ENCODE results near the gene DYNLT1.
"Not testable (repeated sequence)": the region's sequence is repeated elsewhere in the genome, so short reads cannot be mapped to it uniquely, and the experiment has no call there.

DYNLT1 gene

GRCh38 chr6:158674342-158675131, 30.0 kb upstream of the DYNLT1 start:
- no peak overlapping the region for H3K27ac ChIP-seq (ENCODE audit: low read depth, low read length)
- H3K4me1 ChIP-seq (ENCODE audit: control insufficient read depth, insufficient read depth, low read length), result no peaks in the 10 kb centered on the region
- no peak overlapping the region for H3K4me3 ChIP-seq (ENCODE audit: low read depth, low read length)
- no peaks in the 10 kb centered on the region for H3K27me3 ChIP-seq (ENCODE audit: control insufficient read depth, insufficient read depth, low read length)
- no peak overlapping the region for H3K9ac ChIP-seq (ENCODE audit: low read length)
- H3K36me3 ChIP-seq (ENCODE audit: control insufficient read depth, insufficient read depth, low read length), result no peaks in the 10 kb centered on the region
- H3K9me3 ChIP-seq (ENCODE audit: control insufficient read depth, insufficient read depth, low read depth, low read length), result no peaks in the 10 kb centered on the region

DNA sequence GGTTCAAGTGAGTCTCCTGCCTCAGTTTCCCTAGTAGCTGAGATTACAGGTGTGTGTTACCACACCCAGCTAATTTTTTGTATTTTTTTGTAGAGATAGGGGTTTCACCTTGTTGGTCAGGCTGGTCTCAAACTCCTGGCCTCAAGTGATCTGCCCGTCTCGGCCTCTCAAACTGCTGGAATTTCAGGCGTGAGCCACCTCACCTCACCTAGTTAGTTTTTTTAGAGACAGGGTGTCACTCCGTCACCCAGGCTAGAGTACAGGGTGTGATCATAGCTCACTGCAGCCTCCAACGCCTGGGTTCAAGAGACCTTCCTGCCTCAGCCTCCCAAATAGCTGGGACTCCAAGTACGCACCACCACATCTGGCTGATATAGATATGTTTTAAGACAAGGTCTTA, 28.2 kb upstream of the DYNLT1 start:
- Histone ChIP-seq H3K27me3 (ENCODE audit: control insufficient read depth, insufficient read depth, low read length) (no peaks in the 10 kb centered on the region), H3K9me3 (ENCODE audit: control insufficient read depth, insufficient read depth, low read depth, low read length) (no peaks in the 10 kb centered on the region), H3K36me3 (ENCODE audit: control insufficient read depth, insufficient read depth, low read length) (no peaks in the 10 kb centered on the region), H3K9ac (ENCODE audit: low read length) (no peak overlapping the region), H3K27ac (ENCODE audit: low read depth, low read length) (no peak overlapping the region), H3K4me3 (ENCODE audit: low read depth, low read length) (no peak overlapping the region), H3K4me1 (ENCODE audit: control insufficient read depth, insufficient read depth, low read length) (no peaks in the 10 kb centered on the region)

GRCh38 chr6:158672119-158672518, 27.6 kb upstream of the DYNLT1 start:
- not testable (repeated sequence) for H3K9ac ChIP-seq (ENCODE audit: low read length); H3K4me1 ChIP-seq (ENCODE audit: control insufficient read depth, insufficient read depth, low read length); H3K36me3 ChIP-seq (ENCODE audit: control insufficient read depth, insufficient read depth, low read length); H3K27me3 ChIP-seq (ENCODE audit: control insufficient read depth, insufficient read depth, low read length); H3K27ac ChIP-seq (ENCODE audit: low read depth, low read length); H3K4me3 ChIP-seq (ENCODE audit: low read depth, low read length); H3K9me3 ChIP-seq (ENCODE audit: control insufficient read depth, insufficient read depth, low read depth, low read length)

DNA sequence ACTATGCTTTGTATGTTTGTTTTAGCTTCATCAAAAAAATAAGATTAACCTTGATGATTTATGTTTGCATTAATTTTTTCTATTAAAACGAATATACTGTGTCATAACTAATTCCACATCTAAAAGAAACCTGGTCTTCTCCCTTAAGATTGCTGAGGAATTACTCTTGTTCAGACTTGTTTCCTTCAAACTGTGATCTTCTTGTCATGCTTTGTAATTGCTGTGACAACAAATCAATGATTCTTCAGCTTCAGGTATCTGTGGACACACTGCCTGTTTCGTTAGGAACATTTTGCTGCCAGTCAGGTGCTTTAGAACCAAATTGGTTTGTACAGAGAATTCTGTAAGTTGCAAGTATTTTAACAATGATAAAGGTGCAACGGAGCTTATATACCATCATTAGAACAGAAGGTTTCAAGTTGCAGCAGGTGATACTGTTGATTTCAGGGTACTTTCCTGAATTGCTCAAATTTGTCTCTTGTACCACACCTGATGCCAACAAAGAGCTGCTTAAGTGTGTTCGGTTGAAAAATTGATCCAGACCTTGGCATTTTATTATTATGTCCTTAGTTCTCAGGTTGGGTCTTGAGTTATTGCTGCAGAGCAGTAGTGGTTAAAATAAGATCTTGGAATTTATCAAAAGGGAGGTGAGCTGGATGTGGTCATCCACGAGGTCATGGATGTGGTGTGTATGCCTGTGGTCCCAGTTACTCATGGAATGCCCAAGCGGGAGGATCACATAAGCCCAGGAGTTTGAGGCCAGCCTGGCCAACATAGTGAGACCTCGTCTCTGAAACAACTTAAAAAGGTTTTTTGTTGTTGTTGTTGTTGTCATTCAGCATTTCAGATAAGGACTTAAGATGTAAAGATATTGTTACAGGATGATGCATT, 24.8 kb upstream of the DYNLT1 start:
- Histone ChIP-seq H3K4me3 (ENCODE audit: low read depth, low read length) (no peak overlapping the region), H3K36me3 (ENCODE audit: control insufficient read depth, insufficient read depth, low read length) (no peaks in the 10 kb centered on the region), H3K9ac (ENCODE audit: low read length) (no peak overlapping the region), H3K27ac (ENCODE audit: low read depth, low read length) (no peak overlapping the region), H3K4me1 (ENCODE audit: control insufficient read depth, insufficient read depth, low read length) (no peaks in the 10 kb centered on the region), H3K9me3 (ENCODE audit: control insufficient read depth, insufficient read depth, low read depth, low read length) (no peaks in the 10 kb centered on the region), H3K27me3 (ENCODE audit: control insufficient read depth, insufficient read depth, low read length) (peaks cover 11% of the 10 kb centered on the region; the same call in 1 of the 2 replicates)

DNA sequence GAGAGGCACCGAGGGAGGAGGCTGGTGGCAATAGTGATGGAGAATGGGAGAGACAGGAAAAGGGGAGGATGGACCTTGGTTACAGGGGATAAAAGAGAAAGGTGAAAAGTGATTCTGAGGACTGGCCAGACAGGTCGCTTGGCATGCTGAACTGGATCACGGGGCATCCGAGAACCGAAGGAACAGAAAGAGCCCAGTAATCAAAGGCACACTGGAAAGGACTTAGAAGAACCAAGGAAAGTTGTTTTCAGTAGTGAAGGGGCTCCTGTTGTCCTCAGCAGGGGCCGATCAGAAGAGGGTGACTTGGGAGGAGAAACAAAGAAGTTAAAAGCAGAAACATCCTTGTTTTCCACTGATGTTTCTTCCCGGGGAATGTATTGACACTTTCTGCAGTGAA, 24.2 kb upstream of the DYNLT1 start:
- H3K27me3 ChIP-seq (ENCODE audit: control insufficient read depth, insufficient read depth, low read length), result peaks cover 15% of the 10 kb centered on the region; the same call in 1 of the 2 replicates
- no peaks in the 10 kb centered on the region for H3K9me3 ChIP-seq (ENCODE audit: control insufficient read depth, insufficient read depth, low read depth, low read length)
- peaks cover 3% of the 10 kb centered on the region for H3K4me1 ChIP-seq (ENCODE audit: control insufficient read depth, insufficient read depth, low read length)

DNA sequence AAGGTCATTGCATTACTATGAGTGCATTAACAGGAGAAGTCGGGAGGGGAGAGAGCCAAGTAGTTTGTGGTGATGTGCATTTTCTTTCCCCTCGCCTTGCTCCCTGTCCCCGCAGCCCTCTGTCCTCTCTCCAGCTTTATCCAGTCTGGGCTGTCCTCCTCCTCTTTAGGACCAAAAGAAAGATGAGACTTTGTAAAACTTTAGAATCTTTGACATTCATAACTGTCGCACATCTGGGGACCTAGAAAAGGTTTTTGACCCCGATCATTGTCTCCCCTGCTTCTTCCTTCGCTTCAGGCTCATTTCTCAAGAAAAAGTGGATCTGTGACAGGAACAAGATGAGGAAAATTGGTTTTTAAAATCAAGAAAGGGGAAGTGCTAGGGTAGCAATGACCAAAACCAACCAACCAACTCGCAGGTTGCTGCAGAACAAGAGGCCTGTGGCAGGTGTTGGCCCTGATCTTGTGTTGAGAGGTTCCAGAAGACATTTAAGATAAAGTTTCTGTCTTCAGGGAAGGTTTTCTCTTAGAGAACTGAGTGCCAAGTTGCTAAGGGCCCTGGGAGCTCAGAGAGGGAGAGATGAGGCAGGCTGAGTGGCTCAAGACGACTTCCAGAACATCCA, 22.9 kb upstream of the DYNLT1 start:
- H3K4me3 ChIP-seq (ENCODE audit: low read depth, low read length), result no peak overlapping the region
- H3K36me3 ChIP-seq (ENCODE audit: control insufficient read depth, insufficient read depth, low read length), result no peaks in the 10 kb centered on the region
- H3K9me3 ChIP-seq (ENCODE audit: control insufficient read depth, insufficient read depth, low read depth, low read length), result no peaks in the 10 kb centered on the region

More for the DNA sequence above, 24.2 kb upstream of the DYNLT1 start:
- Histone ChIP-seq H3K36me3 (ENCODE audit: control insufficient read depth, insufficient read depth, low read length) (no peaks in the 10 kb centered on the region), H3K27ac (ENCODE audit: low read depth, low read length) (no peak overlapping the region), H3K9ac (ENCODE audit: low read length) (no peak overlapping the region), H3K4me3 (ENCODE audit: low read depth, low read length) (no peak overlapping the region)

GRCh38 chr6:158666628-158667359, 22.3 kb upstream of the DYNLT1 start:
- H3K27me3 ChIP-seq (ENCODE audit: control insufficient read depth, insufficient read depth, low read length), result peaks cover 28% of the 10 kb centered on the region
- no peak overlapping the region for H3K4me3 ChIP-seq (ENCODE audit: low read depth, low read length)
- H3K9me3 ChIP-seq (ENCODE audit: control insufficient read depth, insufficient read depth, low read depth, low read length), result no peaks in the 10 kb centered on the region
- H3K9ac ChIP-seq (ENCODE audit: low read length), result no peak overlapping the region
- H3K36me3 ChIP-seq (ENCODE audit: control insufficient read depth, insufficient read depth, low read length), result no peaks in the 10 kb centered on the region
- peaks cover 14% of the 10 kb centered on the region for H3K4me1 ChIP-seq (ENCODE audit: control insufficient read depth, insufficient read depth, low read length)
- H3K27ac ChIP-seq (ENCODE audit: low read depth, low read length), result no peak overlapping the region

More for the DNA sequence above, 22.9 kb upstream of the DYNLT1 start:
- peaks cover 14% of the 10 kb centered on the region for H3K4me1 ChIP-seq (ENCODE audit: control insufficient read depth, insufficient read depth, low read length)
- no peak overlapping the region for H3K9ac ChIP-seq (ENCODE audit: low read length)
- no peak overlapping the region for H3K27ac ChIP-seq (ENCODE audit: low read depth, low read length)
- H3K27me3 ChIP-seq (ENCODE audit: control insufficient read depth, insufficient read depth, low read length), result peaks cover 27% of the 10 kb centered on the region

DNA sequence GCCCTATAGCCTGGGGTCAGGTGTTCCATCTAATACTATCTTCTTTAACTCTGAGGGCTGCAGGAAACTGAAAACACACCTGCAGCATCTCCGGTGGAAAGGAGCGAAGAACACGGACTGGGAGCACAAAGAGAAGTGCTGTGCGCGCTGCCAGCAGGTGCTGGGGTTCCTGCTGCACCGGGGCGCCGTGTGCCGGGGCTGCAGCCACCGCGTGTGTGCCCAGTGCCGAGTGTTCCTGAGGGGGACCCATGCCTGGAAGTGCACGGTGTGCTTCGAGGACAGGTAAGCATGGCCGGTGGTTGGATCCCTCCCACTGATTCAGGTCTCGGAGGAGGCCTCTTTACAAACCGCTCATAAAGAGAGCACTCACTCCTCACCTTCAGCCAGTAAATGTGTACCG, 20.8 kb upstream of the DYNLT1 start:
- Histone ChIP-seq H3K27me3 (ENCODE audit: control insufficient read depth, insufficient read depth, low read length) (peaks cover 28% of the 10 kb centered on the region), H3K9me3 (ENCODE audit: control insufficient read depth, insufficient read depth, low read depth, low read length) (no peaks in the 10 kb centered on the region), H3K9ac (ENCODE audit: low read length) (no peak overlapping the region), H3K27ac (ENCODE audit: low read depth, low read length) (no peak overlapping the region), H3K4me1 (ENCODE audit: control insufficient read depth, insufficient read depth, low read length) (peaks cover 14% of the 10 kb centered on the region), H3K4me3 (ENCODE audit: low read depth, low read length) (no peak overlapping the region), H3K36me3 (ENCODE audit: control insufficient read depth, insufficient read depth, low read length) (no peaks in the 10 kb centered on the region)

- Histone ChIP-seq H3K27ac (ENCODE audit: low read depth, low read length) (no peak overlapping the region), H3K36me3 (ENCODE audit: control insufficient read depth, insufficient read depth, low read length) (no peaks in the 10 kb centered on the region), H3K9ac (ENCODE audit: low read length) (no peak overlapping the region), H3K4me3 (ENCODE audit: low read depth, low read length) (peak overlapping the region; percentile 38), H3K27me3 (ENCODE audit: control insufficient read depth, insufficient read depth, low read length) (peaks cover 28% of the 10 kb centered on the region), H3K9me3 (ENCODE audit: control insufficient read depth, insufficient read depth, low read depth, low read length) (no peaks in the 10 kb centered on the region), H3K4me1 (ENCODE audit: control insufficient read depth, insufficient read depth, low read length) (peaks cover 14% of the 10 kb centered on the region)
These were observed 19.2 kb upstream of the DYNLT1 start for GRCh38 chr6:158663625-158664165.

DNA sequence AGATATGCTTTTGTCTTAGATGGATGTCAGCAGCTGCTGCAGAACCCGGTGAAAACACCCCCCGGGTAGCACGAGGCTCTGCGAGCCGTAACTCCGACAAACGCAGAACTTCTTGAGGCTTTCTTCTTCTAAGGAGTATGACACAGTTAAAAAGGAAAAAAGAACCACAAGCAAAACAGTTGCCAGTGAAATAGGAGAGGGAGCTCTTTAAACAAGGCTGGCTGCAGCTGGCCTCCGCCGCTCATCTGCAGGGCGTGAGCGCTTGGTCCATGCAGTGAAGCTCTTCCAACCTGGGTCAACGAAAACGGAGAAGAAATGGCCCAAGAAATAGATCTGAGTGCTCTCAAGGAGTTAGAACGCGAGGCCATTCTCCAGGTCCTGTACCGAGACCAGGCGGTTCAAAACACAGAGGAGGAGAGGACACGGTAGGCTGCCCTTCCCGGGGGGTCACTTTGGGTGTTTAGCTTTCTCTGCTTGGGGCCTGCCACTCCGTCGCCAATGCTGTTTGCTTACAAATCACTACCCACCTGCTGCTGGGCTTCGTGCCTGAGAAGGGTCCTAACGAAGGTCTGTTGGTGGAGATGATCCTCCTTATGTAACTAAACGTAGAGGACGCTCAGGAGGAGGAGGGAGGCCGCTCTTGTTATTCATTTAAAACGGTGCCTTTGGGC, 18.5 kb upstream of the DYNLT1 start:
- Histone ChIP-seq H3K4me1 (ENCODE audit: control insufficient read depth, insufficient read depth, low read length) (peaks cover 14% of the 10 kb centered on the region), H3K27ac (ENCODE audit: low read depth, low read length) (no peak overlapping the region), H3K36me3 (ENCODE audit: control insufficient read depth, insufficient read depth, low read length) (no peaks in the 10 kb centered on the region), H3K9ac (ENCODE audit: low read length) (no peak overlapping the region), H3K9me3 (ENCODE audit: control insufficient read depth, insufficient read depth, low read depth, low read length) (no peaks in the 10 kb centered on the region), H3K27me3 (ENCODE audit: control insufficient read depth, insufficient read depth, low read length) (peaks cover 28% of the 10 kb centered on the region), H3K4me3 (ENCODE audit: low read depth, low read length) (peak overlapping the region; percentile 38)

Data from HUES6 (cell line).